ENCODE measurements around the gene FOSL1.

DNA sequence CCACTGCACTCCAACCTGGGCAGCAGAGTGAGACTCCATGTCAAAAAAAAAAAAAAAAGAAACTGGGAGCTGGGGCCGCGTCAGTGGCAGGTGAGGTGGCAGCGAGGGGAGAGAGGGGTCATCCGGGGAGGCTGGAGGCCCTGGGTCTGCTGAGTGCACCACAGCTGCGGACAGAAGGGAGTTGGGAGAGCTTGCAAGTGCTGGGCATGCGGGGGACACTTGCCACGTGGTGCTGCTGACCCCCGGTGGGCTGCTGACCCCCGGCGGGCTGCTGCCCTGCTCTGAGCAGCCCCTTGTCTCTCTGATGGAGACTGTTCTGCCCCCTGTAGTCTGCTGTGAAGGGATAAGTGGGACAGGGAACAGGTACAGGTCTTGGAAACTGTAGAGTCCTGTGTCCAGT is 21.7 kb upstream of the FOSL1 start:
- TF ChIP-seq, protein P1, sequence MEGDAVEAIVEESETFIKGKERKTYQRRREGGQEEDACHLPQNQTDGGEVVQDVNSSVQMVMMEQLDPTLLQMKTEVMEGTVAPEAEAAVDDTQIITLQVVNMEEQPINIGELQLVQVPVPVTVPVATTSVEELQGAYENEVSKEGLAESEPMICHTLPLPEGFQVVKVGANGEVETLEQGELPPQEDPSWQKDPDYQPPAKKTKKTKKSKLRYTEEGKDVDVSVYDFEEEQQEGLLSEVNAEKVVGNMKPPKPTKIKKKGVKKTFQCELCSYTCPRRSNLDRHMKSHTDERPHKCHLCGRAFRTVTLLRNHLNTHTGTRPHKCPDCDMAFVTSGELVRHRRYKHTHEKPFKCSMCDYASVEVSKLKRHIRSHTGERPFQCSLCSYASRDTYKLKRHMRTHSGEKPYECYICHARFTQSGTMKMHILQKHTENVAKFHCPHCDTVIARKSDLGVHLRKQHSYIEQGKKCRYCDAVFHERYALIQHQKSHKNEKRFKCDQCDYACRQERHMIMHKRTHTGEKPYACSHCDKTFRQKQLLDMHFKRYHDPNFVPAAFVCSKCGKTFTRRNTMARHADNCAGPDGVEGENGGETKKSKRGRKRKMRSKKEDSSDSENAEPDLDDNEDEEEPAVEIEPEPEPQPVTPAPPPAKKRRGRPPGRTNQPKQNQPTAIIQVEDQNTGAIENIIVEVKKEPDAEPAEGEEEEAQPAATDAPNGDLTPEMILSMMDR (IDR thresholded peaks at IDR 0.05), result no peak
- TF ChIP-seq EZH2 (IDR thresholded peaks at IDR 0.05), result no peak

Data from neural progenitor cell (in vitro differentiated cells).